H1 (cell line): ENCODE measurements around the gene NANP. TPM values are rescaled to one million over a fixed set of nuclear protein-coding genes. Genes with fewer than 3 reads are reported as not detected.

Experiments
- CTCF ChIA-PET: fragments of 300-600 bp; sonication (Branson Sonifier 250); formaldehyde crosslinking; loops from one replicate; lab custom pipeline; 2021; ENCODE audit not compliant: partially characterized antibody; lab: Charles Lee
- POLR2A ChIA-PET: fragments of 300-600 bp; sonication (Branson Sonifier 250); formaldehyde crosslinking; loops from one replicate; lab custom pipeline; 2021; ENCODE audit warnings: inconsistent platforms; ENCODE audit not compliant: partially characterized antibody; lab: Charles Lee
- DNase-seq, 2 experiments: peaks; one replicate each; pipeline versions ENCODE4 v3.0.0 to v3.0.0-alpha.2; 2010 to 2022; ENCODE audit warnings: low spot score in 2 of 2, low read depth in 1 of 2, mixed read lengths in 1 of 2
- FAIRE-seq: peaks from 2 replicates; lab custom pipeline; 2011; peaks lifted over from hg19 to GRCh38; lab: Jason Lieb, UNC
- H2AFZ ChIP-seq: 2 replicates; pipeline ENCODE4 v1.8.1; 2012; ENCODE audit warnings: low read length, inconsistent platforms
- H2AK5ac ChIP-seq: 2 replicates; pipeline ENCODE4 v1.6.1; 2013; ENCODE audit warnings: low read depth, low read length
- H2BK120ac ChIP-seq: replicated peaks from 2 replicates; pipeline ENCODE3; 2013; ENCODE audit warnings: low read depth, low read length, inconsistent platforms
- H2BK12ac ChIP-seq: 2 replicates; pipeline ENCODE4 v1.6.1; 2013; ENCODE audit warnings: low read depth, low read length
- H2BK15ac ChIP-seq: 2 replicates; pipeline ENCODE4 v1.6.1; 2013; ENCODE audit warnings: low read length
- H2BK20ac ChIP-seq: 2 replicates; pipeline ENCODE4 v1.6.1; 2013; ENCODE audit warnings: low read length
- H2BK5ac ChIP-seq: 2 replicates; pipeline ENCODE4 v1.6.1; 2013; ENCODE audit warnings: low read depth, low read length
- H3K14ac ChIP-seq: 2 replicates; pipeline ENCODE4 v1.6.1; 2013; ENCODE audit warnings: inconsistent platforms; ENCODE audit not compliant: insufficient read length
- H3K18ac ChIP-seq: 2 replicates; pipeline ENCODE4 v1.6.1; 2013; ENCODE audit warnings: low read length; ENCODE audit errors: extremely low read depth
- H3K23ac ChIP-seq: 2 replicates; pipeline ENCODE4 v1.6.1; 2013; ENCODE audit warnings: inconsistent platforms; ENCODE audit not compliant: insufficient read length
- H3K23me2 ChIP-seq: 2 replicates; pipeline ENCODE4 v1.6.1; 2013; ENCODE audit warnings: low read depth, low read length
- H3K27ac ChIP-seq: 2 replicates; pipeline ENCODE4 v1.6.1; 2011; ENCODE audit warnings: low read depth, low read length, inconsistent platforms
- H3K27me3 ChIP-seq, 4 experiments: replicated peaks in 1 of 4; 1 replicate in 1 of 4; 2 replicates in 3 of 4; pipeline versions ENCODE4 v1.6.1 to v1.8.1; 2011 to 2013; ENCODE audit warnings: low read length in 3 of 4, mild to moderate bottlenecking in 3 of 4, inconsistent platforms in 2 of 4, mixed read lengths in 2 of 4, moderate library complexity in 1 of 4; ENCODE audit not compliant: control insufficient read depth in 3 of 4, insufficient read depth in 3 of 4; ENCODE audit errors: extremely low read depth in 1 of 4
- H3K36me3 ChIP-seq, 4 experiments: 2 replicates each; pipeline versions ENCODE4 v1.6.1 to v1.8.1; 2011 to 2013; ENCODE audit warnings: mild to moderate bottlenecking in 4 of 4, low read length in 3 of 4, moderate library complexity in 2 of 4, control low read depth in 1 of 4, inconsistent platforms in 1 of 4; ENCODE audit not compliant: insufficient read depth in 4 of 4, control insufficient read depth in 2 of 4
- H3K4ac ChIP-seq: replicated peaks from 2 replicates; pipeline ENCODE3; 2013; ENCODE audit warnings: low read length, low read depth, mixed read lengths, inconsistent platforms; ENCODE audit not compliant: insufficient read length
- H3K4me1 ChIP-seq, 4 experiments: replicated peaks in 1 of 4; 1 replicate in 1 of 4; 2 replicates in 3 of 4; pipeline versions ENCODE4 v1.6.1 to v1.8.1; 2011 to 2013; ENCODE audit warnings: low read length in 3 of 4, inconsistent platforms in 2 of 4, mixed read lengths in 1 of 4; ENCODE audit not compliant: insufficient read depth in 4 of 4, control insufficient read depth in 3 of 4
- H3K4me2 ChIP-seq, 2 experiments: 2 replicates each; pipeline versions ENCODE4 v1.6.1 to v1.8.1; 2011 to 2013; ENCODE audit warnings: low read depth in 2 of 2, low read length in 2 of 2, control low read depth in 1 of 2, inconsistent platforms in 1 of 2, mild to moderate bottlenecking in 1 of 2; ENCODE audit not compliant: insufficient read depth in 1 of 2
- H3K4me3 ChIP-seq, 4 experiments: fragments of 200-600, 300-600 bp in 1 of 4; sonication (generic), shearing (Covaris generic), sonication (Bioruptor Twin) in 1 of 4; 2 replicates each; pipeline versions ENCODE4 v1.5.1 to v1.8.1; 2011 to 2016; ENCODE audit warnings: low read length in 4 of 4, low read depth in 3 of 4, control low read depth in 2 of 4, inconsistent platforms in 2 of 4, mild to moderate bottlenecking in 2 of 4, mixed read lengths in 1 of 4, moderate library complexity in 1 of 4; ENCODE audit not compliant: insufficient read depth in 2 of 4; ENCODE audit errors: extremely low read depth in 1 of 4
- H3K56ac ChIP-seq: replicated peaks from 2 replicates; pipeline ENCODE3; 2013; ENCODE audit warnings: low read depth, mild to moderate bottlenecking, mixed read lengths, low read length, inconsistent platforms; ENCODE audit not compliant: insufficient read length
- H3K79me1 ChIP-seq: 2 replicates; pipeline ENCODE4 v1.6.1; 2013; ENCODE audit warnings: low read depth, low read length, control low read depth
- H3K79me2 ChIP-seq, 2 experiments: 2 replicates each; pipeline versions ENCODE4 v1.6.1 to v1.8.1; 2012 to 2013; ENCODE audit warnings: low read length in 2 of 2, mild to moderate bottlenecking in 2 of 2, inconsistent platforms in 1 of 2; ENCODE audit not compliant: insufficient read depth in 2 of 2, control insufficient read depth in 1 of 2
- H3K9ac ChIP-seq, 4 experiments: replicated peaks in 1 of 4; 1 replicate in 1 of 4; 2 replicates in 3 of 4; pipeline versions ENCODE4 v1.6.1 to v1.8.1; 2011 to 2013; ENCODE audit warnings: low read depth in 3 of 4, low read length in 3 of 4, control low read depth in 2 of 4, mild to moderate bottlenecking in 2 of 4, moderate library complexity in 2 of 4, inconsistent platforms in 1 of 4; ENCODE audit errors: extremely low read depth in 1 of 4
- H3K9me3 ChIP-seq, 2 experiments: 2 replicates each; pipeline versions ENCODE4 v1.6.1 to v1.8.1; 2012 to 2013; ENCODE audit warnings: mild to moderate bottlenecking in 2 of 2, moderate library complexity in 2 of 2, control low read depth in 1 of 2, inconsistent platforms in 1 of 2, low read depth in 1 of 2, low read length in 1 of 2, mixed read lengths in 1 of 2; ENCODE audit not compliant: insufficient read depth in 2 of 2
- H4K20me1 ChIP-seq, 2 experiments: replicated peaks in 1 of 2; 2 replicates each; pipeline versions ENCODE3 to v1.8.1; 2011 to 2013; ENCODE audit warnings: inconsistent platforms in 2 of 2, low read length in 2 of 2, mild to moderate bottlenecking in 1 of 2; ENCODE audit not compliant: insufficient read depth in 2 of 2, control insufficient read depth in 1 of 2
- H4K5ac ChIP-seq: 2 replicates; pipeline ENCODE4 v1.6.1; 2013; ENCODE audit warnings: low read length, low read depth, mixed read lengths, inconsistent platforms; ENCODE audit not compliant: insufficient read length
- H4K8ac ChIP-seq: 2 replicates; pipeline ENCODE4 v1.8.0; 2013; ENCODE audit warnings: mild to moderate bottlenecking, moderate library complexity, low read length, inconsistent platforms; ENCODE audit not compliant: insufficient read depth; ENCODE audit errors: extremely low read depth
- H4K91ac ChIP-seq: replicated peaks from 2 replicates; pipeline ENCODE3; 2013; ENCODE audit warnings: low read length, mixed read lengths, inconsistent platforms; ENCODE audit not compliant: insufficient read length
- BRCA1 ChIP-seq: IDR thresholded peaks from 2 replicates; pipeline ENCODE4 v1.6.1; 2012; ENCODE audit warnings: low read depth, low read length, improper control_type of control experiment
- CTCF ChIP-seq, 3 experiments: IDR thresholded peaks; 1 replicate in 2 of 3; 2 replicates in 1 of 3; pipeline versions ENCODE4 v1.5.1 to v1.6.1; 2011; ENCODE audit warnings: low read length in 3 of 3, mild to moderate bottlenecking in 3 of 3, inconsistent platforms in 2 of 3, low read depth in 1 of 3, moderate library complexity in 1 of 3; ENCODE audit not compliant: insufficient read depth in 1 of 3; ENCODE audit errors: control extremely low read depth in 1 of 3
- KDM1A ChIP-seq: fragments of 200-600, 300-600 bp; sonication (generic); IDR thresholded peaks from 2 replicates; pipeline ENCODE4 v1.7.1; 2016; ENCODE audit warnings: mild to moderate bottlenecking, low read length, borderline replicate concordance
- MAFK ChIP-seq: IDR thresholded peaks from 2 replicates; pipeline ENCODE4 v1.6.1; 2012; ENCODE audit warnings: low read depth, mild to moderate bottlenecking, improper control_type of control experiment, low read length
- NANOG ChIP-seq: IDR thresholded peaks from 2 replicates; pipeline ENCODE4 v1.6.1; 2011; ENCODE audit warnings: low read length, low read depth, mild to moderate bottlenecking, inconsistent platforms; ENCODE audit not compliant: insufficient read depth, poor library complexity, severe bottlenecking
- RBBP5 ChIP-seq: IDR thresholded peaks from 2 replicates; pipeline ENCODE4 v1.7.1; 2012; ENCODE audit warnings: low read depth, mild to moderate bottlenecking, inconsistent platforms, low read length, moderate library complexity, borderline replicate concordance
- RFX5 ChIP-seq: IDR thresholded peaks from 2 replicates; pipeline ENCODE4 v1.6.1; 2011; ENCODE audit warnings: low read depth, low read length, improper control_type of control experiment, borderline replicate concordance
- SAP30 ChIP-seq: fragments of 300-600 bp; sonication (generic); IDR thresholded peaks from 2 replicates; pipeline ENCODE4 v1.7.1; 2012; ENCODE audit warnings: low read length, moderate library complexity, mild to moderate bottlenecking, inconsistent platforms; ENCODE audit not compliant: insufficient read depth, insufficient replicate concordance
- SIRT6 ChIP-seq: IDR thresholded peaks from one replicate; pipeline ENCODE4 v1.7.1; 2012; ENCODE audit warnings: low read length, inconsistent platforms
- TAF7 ChIP-seq: optimal IDR thresholded peaks from 2 replicates; pipeline ENCODE3; 2011; ENCODE audit warnings: low read depth, mild to moderate bottlenecking, inconsistent platforms, low read length, moderate library complexity, borderline replicate concordance
- ZNF274 ChIP-seq: IDR thresholded peaks from 2 replicates; pipeline ENCODE4 v1.7.0; 2012; ENCODE audit warnings: low read length, borderline replicate concordance; ENCODE audit errors: extremely low read depth
- WGBS, 2 experiments: shearing (Covaris generic) in 1 of 2; methylation state at CpG; one replicate each; pipeline versions ENCODE4 v1.1.6 to v1.1.7; 2013 to 2015; ENCODE audit warnings: low lambda C conversion rate in 2 of 2, mixed read lengths in 2 of 2, inconsistent platforms in 1 of 2, low coverage in 1 of 2, missing lambda C conversion rate in 1 of 2; ENCODE audit not compliant: insufficient replicate concordance in 2 of 2, insufficient coverage in 1 of 2, insufficient read length in 1 of 2; ENCODE audit errors: extremely low coverage in 1 of 2, missing lambda C conversion rate in 1 of 2; 5-methylcytosine and 5-hydroxymethylcytosine counted together
- polyA plus RNA-seq, 7 experiments: library from polyadenylated mRNA; depleted of rRNA in 3 of 7; stranded (reverse) in 5 of 7; unstranded in 2 of 7; fragments of >200 nt in 5 of 7; fragments of 200-250 nt in 2 of 7; gene quantifications; 1 replicate in 5 of 7; 2 replicates in 1 of 7; 4 replicates in 1 of 7; pipeline versions ENCODE4 v1.2.1 to v1.2.3, GENCODE V29; 2011 to 2013; ENCODE audit warnings: missing spikeins in 2 of 7, mixed read lengths in 2 of 7
- total RNA-seq: library from RNA; stranded (reverse); fragmentation: NEBNext Ultra II Directional; extraction: Animal tissue kit (Norgen Biotek cat#: 25700); gene quantifications from 2 replicates; pipeline ENCODE4 v1.2.1, GENCODE V29; 2021

NANP gene
- total and polyA plus RNA-seq, 2 of the 8 experiments (the other 6 are each of a cell fraction or from before 2014, with no cell fraction given) = 3.8 to 6.2 TPM

GRCh38 chr20:25601659-25602058 lies 22.2 kb downstream of the NANP start:
- Histone ChIP-seq H3K27ac (no peak overlapping the region), H3K9ac (no peak overlapping the region), H3K79me2 (no peaks in the 10 kb centered on the region), H3K23me2 (peaks cover 6% of the 10 kb centered on the region; the same call in 1 of the 2 replicates), H2BK5ac (no peak overlapping the region), H3K36me3 (no peaks in the 10 kb centered on the region), H2AK5ac (0 out of 2 replicates have a peak overlapping the region, but pooled peaks have one; percentile 16), H3K18ac (no peak overlapping the region), H4K20me1 (peaks cover 0 to 5% of the 10 kb centered on the region in 2 experiments), H4K91ac (no peak overlapping the region), H3K23ac (no peak overlapping the region), H3K4me1 (no peaks in the 10 kb centered on the region), H3K56ac (peak overlapping the region; percentile 59), H2BK120ac (no peak overlapping the region), H3K4ac (no peak overlapping the region), H4K8ac (0 out of 2 replicates have a peak overlapping the region, but pooled peaks have one; percentile 28), H3K27me3 (no peaks in the 10 kb centered on the region), H3K79me1 (no peaks in the 10 kb centered on the region), H2BK20ac (no peak overlapping the region), H2BK12ac (no peak overlapping the region), H3K9me3 (no peaks in the 10 kb centered on the region), H3K4me2 (no peak overlapping the region), H3K4me3 (no peak overlapping the region), H3K14ac (no peak overlapping the region), H4K5ac (peak overlapping the region; percentile 33), H2AFZ (no peak overlapping the region), H2BK15ac (no peak overlapping the region)
- POLR2A ChIA-PET = interaction anchor here (0.6 kb wide), 1 partner anchor 27 kb away, joined by 3 read pairs; no protein-coding TSS in a partner anchor
- 66 to 93% methylated on average over 2 of the region's 2 CpGs for WGBS, 2 experiments
- peak; percentile 42 for FAIRE-seq
- CTCF ChIA-PET = interaction anchor here (0.7 kb wide), 1 partner anchor 131 kb away, joined by 3 read pairs; no protein-coding TSS in a partner anchor
- DNase-seq = no peak
- TF ChIP-seq SAP30 (no peak), KDM1A (no peak), NANOG (no peak), RFX5 (no peak), MAFK (no peak), CTCF (IDR thresholded peaks at IDR 0.05; ENCODE audit: control extremely low read depth in 1 of 3, insufficient read depth in 1 of 3, low read depth in 1 of 3, low read length in 3 of 3) (no peak), TAF7 (no peak), ZNF274 (no peak), BRCA1 (no peak), SIRT6 (no peak), RBBP5 (no peak)
